Esophagus squamous epithelium (tissue), 4 donors: ENCODE measurements around the gene CDC42BPG.

Experiments used
- CTCF ChIP-seq, 6 experiments: fragments of 450-650 bp in 4 of 6; fragments of 200-600 bp in 2 of 6; sonication (generic) in 2 of 6; IDR thresholded peaks; one replicate each; pipeline ENCODE4 v1.5.1; 2016 to 2019; ENCODE audit warnings: antibody characterized with exemption in 6 of 6, mild to moderate bottlenecking in 4 of 6, moderate library complexity in 4 of 6
- POLR2A ChIP-seq, 4 donors: fragments of 450-650 bp; IDR thresholded peaks; one replicate each; pipeline ENCODE4 v1.6.1; 2017; ENCODE audit warnings: antibody characterized with exemption in 4 of 4, mild to moderate bottlenecking in 4 of 4, moderate library complexity in 3 of 4

- TF ChIP-seq CTCF (IDR thresholded peaks at IDR 0.05) (no peak), POLR2A (IDR thresholded peaks at IDR 0.05) (no peak)
These were observed 41.2 kb upstream of the CDC42BPG start for GRCh38 chr11:64885367-64886286.
